ENCODE data around the gene BATF3.

GRCh38 chr1:212689758-212690529 lies 9.7 kb downstream of the BATF3 start:
- TF ChIP-seq, protein P1, sequence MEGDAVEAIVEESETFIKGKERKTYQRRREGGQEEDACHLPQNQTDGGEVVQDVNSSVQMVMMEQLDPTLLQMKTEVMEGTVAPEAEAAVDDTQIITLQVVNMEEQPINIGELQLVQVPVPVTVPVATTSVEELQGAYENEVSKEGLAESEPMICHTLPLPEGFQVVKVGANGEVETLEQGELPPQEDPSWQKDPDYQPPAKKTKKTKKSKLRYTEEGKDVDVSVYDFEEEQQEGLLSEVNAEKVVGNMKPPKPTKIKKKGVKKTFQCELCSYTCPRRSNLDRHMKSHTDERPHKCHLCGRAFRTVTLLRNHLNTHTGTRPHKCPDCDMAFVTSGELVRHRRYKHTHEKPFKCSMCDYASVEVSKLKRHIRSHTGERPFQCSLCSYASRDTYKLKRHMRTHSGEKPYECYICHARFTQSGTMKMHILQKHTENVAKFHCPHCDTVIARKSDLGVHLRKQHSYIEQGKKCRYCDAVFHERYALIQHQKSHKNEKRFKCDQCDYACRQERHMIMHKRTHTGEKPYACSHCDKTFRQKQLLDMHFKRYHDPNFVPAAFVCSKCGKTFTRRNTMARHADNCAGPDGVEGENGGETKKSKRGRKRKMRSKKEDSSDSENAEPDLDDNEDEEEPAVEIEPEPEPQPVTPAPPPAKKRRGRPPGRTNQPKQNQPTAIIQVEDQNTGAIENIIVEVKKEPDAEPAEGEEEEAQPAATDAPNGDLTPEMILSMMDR (IDR thresholded peaks at IDR 0.05): no peak
- TF ChIP-seq POLR2A (IDR thresholded peaks at IDR 0.05): no peak
